HepG2 (cell line): Measurements from ENCODE around the gene TXNDC11. TPM values are rescaled to one million over a fixed set of nuclear protein-coding genes. Genes with fewer than 3 reads are reported as not detected.
A peak's percentile ranks its signal among the peaks of the same experiment; 100 is the strongest.

Experiments used
- CAMTA2 ChIP-seq: sonication (generic); formaldehyde crosslinking; IDR thresholded peaks from 2 replicates; pipeline ENCODE4 v1.4.0; 2020; ENCODE audit warnings: mild to moderate bottlenecking, missing genetic modification reagents, borderline replicate concordance
- DPF2 ChIP-seq: sonication (generic); formaldehyde crosslinking; IDR thresholded peaks from 2 replicates; pipeline ENCODE4 v1.4.0; 2020; ENCODE audit warnings: mild to moderate bottlenecking, low read depth, missing genetic modification reagents, borderline replicate concordance
- E2F2 ChIP-seq: sonication (generic); formaldehyde crosslinking; IDR thresholded peaks from 2 replicates; pipeline ENCODE4 v1.4.0; 2020; ENCODE audit warnings: missing genetic modification reagents, borderline replicate concordance
- ESRRA ChIP-seq: sonication (generic); formaldehyde crosslinking; IDR thresholded peaks from 2 replicates; pipeline ENCODE4 v1.5.1; 2020; ENCODE audit warnings: mild to moderate bottlenecking, low read depth, missing genetic modification reagents
- FOXM1 ChIP-seq: sonication (generic); formaldehyde crosslinking; IDR thresholded peaks from 2 replicates; pipeline ENCODE4 v1.5.0; 2020; ENCODE audit warnings: missing genetic modification reagents
- HNRNPLL ChIP-seq: fragments of 200-400 bp; formaldehyde crosslinking; IDR thresholded peaks from 2 replicates; pipeline ENCODE4 v1.6.1; 2017; ENCODE audit warnings: mild to moderate bottlenecking, low read depth, low read length; ENCODE audit not compliant: poor library complexity, severe bottlenecking
- KAT8 ChIP-seq: IDR thresholded peaks from 2 replicates; pipeline ENCODE4 v1.6.1; 2016; ENCODE audit warnings: missing genetic modification reagents, missing compliant biosample characterization
- MIXL1 ChIP-seq: IDR thresholded peaks from 2 replicates; pipeline ENCODE4 v1.6.1; 2016
- MXD4 ChIP-seq: IDR thresholded peaks from 2 replicates; pipeline ENCODE4 v1.6.1; 2016; ENCODE audit warnings: mild to moderate bottlenecking, missing biosample characterization, missing genetic modification reagents
- PCBP1 ChIP-seq: fragments of 200-400 bp; formaldehyde crosslinking; IDR thresholded peaks from 2 replicates; pipeline ENCODE4 v1.6.1; 2017; ENCODE audit warnings: mild to moderate bottlenecking, low read depth, low read length, borderline replicate concordance
- SMC3 ChIP-seq: IDR thresholded peaks from 2 replicates; pipeline ENCODE4 v1.6.1; 2011; ENCODE audit warnings: low read length, improper control_type of control experiment
- SOX6 ChIP-seq, 2 experiments: fragments of 450-650 bp in 1 of 2; sonication (generic) in 1 of 2; formaldehyde crosslinking in 1 of 2; IDR thresholded peaks; 2 replicates each; pipeline versions ENCODE4 v1.4.0 to v1.6.1; 2017 to 2020; ENCODE audit warnings: antibody characterized with exemption in 1 of 2, mild to moderate bottlenecking in 1 of 2, missing genetic modification reagents in 1 of 2
- SRY ChIP-seq: sonication (generic); formaldehyde crosslinking; IDR thresholded peaks from 2 replicates; pipeline ENCODE4 v1.8.0; 2022; ENCODE audit warnings: mild to moderate bottlenecking, missing genetic modification reagents
- TBX2 ChIP-seq: sonication (generic); formaldehyde crosslinking; IDR thresholded peaks from 2 replicates; pipeline ENCODE4 v1.5.0; 2020; ENCODE audit warnings: missing genetic modification reagents, mild to moderate bottlenecking, borderline replicate concordance
- ZBTB40 ChIP-seq, 2 experiments: fragments of 450-650 bp in 1 of 2; sonication (generic) in 1 of 2; formaldehyde crosslinking in 1 of 2; IDR thresholded peaks; 2 replicates each; pipeline versions ENCODE4 v1.6.1 to v1.8.0; 2016 to 2022; ENCODE audit warnings: antibody characterized with exemption in 1 of 2, mild to moderate bottlenecking in 1 of 2, missing genetic modification reagents in 1 of 2
- ZC3H13 ChIP-seq: sonication (generic); formaldehyde crosslinking; IDR thresholded peaks from 2 replicates; pipeline ENCODE4 v1.8.1; 2023; ENCODE audit warnings: mild to moderate bottlenecking, missing genetic modification reagents, moderate library complexity
- ZNF205 ChIP-seq: IDR thresholded peaks from 2 replicates; pipeline ENCODE4 v1.6.1; 2018; ENCODE audit warnings: missing biosample characterization, missing genetic modification reagents
- ZNF354B ChIP-seq: sonication (generic); formaldehyde crosslinking; IDR thresholded peaks from 2 replicates; pipeline ENCODE4 v1.8.0; 2022; ENCODE audit warnings: mild to moderate bottlenecking, missing genetic modification reagents
- ZNF564 ChIP-seq: sonication (generic); formaldehyde crosslinking; IDR thresholded peaks from 2 replicates; pipeline ENCODE4 v1.8.1; 2023; ENCODE audit warnings: mild to moderate bottlenecking, missing genetic modification reagents
- ZNF674 ChIP-seq: sonication (generic); formaldehyde crosslinking; IDR thresholded peaks from 2 replicates; pipeline ENCODE4 v1.5.0; 2020; ENCODE audit warnings: low read depth, mild to moderate bottlenecking, missing genetic modification reagents
- ZSCAN20 ChIP-seq: sonication (generic); formaldehyde crosslinking; IDR thresholded peaks from 2 replicates; pipeline ENCODE4 v1.4.0; 2020; ENCODE audit warnings: missing genetic modification reagents, mild to moderate bottlenecking, borderline replicate concordance
- polyA plus RNA-seq, 8 experiments: library from polyadenylated mRNA; depleted of rRNA in 3 of 8; stranded (reverse) in 7 of 8; unstranded in 1 of 8; fragments of >200 nt; fragmentation: Illumina TruSeq in 4 of 8; extraction: Trizol in 4 of 8; gene quantifications; 2 replicates each; pipeline versions ENCODE4 v1.2.1 to v1.2.3, GENCODE V29; 2011 to 2016; ENCODE audit warnings: low read depth in 4 of 8, missing spikeins in 1 of 8, mixed read lengths in 1 of 8; ENCODE audit not compliant: insufficient read depth in 1 of 8
- total RNA-seq, 5 experiments: library from RNA; depleted of rRNA; stranded (reverse); fragments of >200 nt; fragmentation: Illumina TruSeq; extraction: Trizol; gene quantifications; 2 replicates each; pipeline ENCODE4 v1.2.3, GENCODE V29; 2016; ENCODE audit warnings: low read depth in 1 of 5

Gene TXNDC11
- total and polyA plus RNA-seq, 2 of the 13 experiments (the other 11 are each of a cell fraction or from before 2014, with no cell fraction given): 74.9 to 123 TPM

GRCh38 chr16:11632455-11632939 lies 110.2 kb downstream of the TXNDC11 start (continued):
- TF ChIP-seq ZBTB40 (IDR thresholded peaks at IDR 0.05) (no peak), ZBTB40 (CRISPR knock-in tag; IDR thresholded peaks at IDR 0.05) (peak; percentile 54; the same call in 1 of the 2 replicates), CAMTA2 (CRISPR knock-in tag) (no peak), ZNF674 (CRISPR knock-in tag) (no peak), FOXM1 (CRISPR knock-in tag) (no peak), HNRNPLL (peak; percentile 53), ZC3H13 (no peak), ZSCAN20 (no peak), MXD4 (no peak), PCBP1 (0 out of 2 replicates have a peak, but pooled peaks have one; percentile 32), E2F2 (CRISPR knock-in tag) (no peak), TBX2 (peak; percentile 72; the same call in 1 of the 2 replicates), ESRRA (CRISPR knock-in tag) (no peak), SMC3 (no peak), ZNF354B (CRISPR knock-in tag) (no peak), ZNF564 (CRISPR knock-in tag) (no peak), MIXL1 (no peak), SRY (0 out of 2 replicates have a peak, but pooled peaks have one; percentile 46), DPF2 (CRISPR knock-in tag) (no peak), ZNF205 (CRISPR knock-in tag) (no peak), KAT8 (CRISPR knock-in tag) (peak; percentile 49; the same call in 1 of the 2 replicates), SOX6 (IDR thresholded peaks at IDR 0.05) (no peak), SOX6 (CRISPR knock-in tag; IDR thresholded peaks at IDR 0.05) (peak; percentile 62)
